A673 (cell line): ENCODE results near the gene CHCHD3. TPM values are rescaled to one million over a fixed set of nuclear protein-coding genes. Genes with fewer than 3 reads are reported as not detected.

Experiments
- BruUV-seq: library from RNA; stranded (reverse); fragments of 400-500 nt; replicated peaks from 2 replicates; lab custom pipeline; 2021; lab: Mats Ljungman, UMichigan
- CTCF ChIA-PET: fragments of 300-600 bp; sonication (Branson Sonifier 250); formaldehyde crosslinking; loops from one replicate; lab custom pipeline; 2022; ENCODE audit warnings: antibody characterized with exemption; lab: Charles Lee
- POLR2A ChIA-PET: fragments of 300-600 bp; sonication (Branson Sonifier 250); formaldehyde crosslinking; loops from one replicate; lab custom pipeline; 2022; ENCODE audit warnings: antibody characterized with exemption; ENCODE audit not compliant: low non-redundant PET; lab: Charles Lee
- DNase-seq: peaks from one replicate; pipeline ENCODE4 v3.0.0-alpha.2; 2015; ENCODE audit warnings: low spot score
- H3K27ac ChIP-seq: fragments of 200-600 bp; sonication (generic); 2 replicates; pipeline ENCODE4 v1.5.1; 2016; ENCODE audit warnings: mixed run types, low read depth, mild to moderate bottlenecking, mixed read lengths, antibody characterized with exemption, low read length; ENCODE audit not compliant: poor library complexity, severe bottlenecking
- H3K27me3 ChIP-seq: fragments of 200-600 bp; sonication (generic); replicated peaks from 2 replicates; pipeline ENCODE4 v1.6.1; 2017; ENCODE audit warnings: mixed run types, low read depth, mild to moderate bottlenecking, mixed read lengths, antibody characterized with exemption, low read length; ENCODE audit not compliant: insufficient read depth, poor library complexity
- H3K36me3 ChIP-seq: fragments of 200-600 bp; sonication (generic); 2 replicates; pipeline ENCODE4 v1.6.1; 2016; ENCODE audit warnings: mixed run types, mild to moderate bottlenecking, mixed read lengths, antibody characterized with exemption, low read length; ENCODE audit not compliant: insufficient read depth, poor library complexity, severe bottlenecking
- H3K4me1 ChIP-seq: fragments of 200-600 bp; sonication (generic); 2 replicates; pipeline ENCODE4 v1.6.1; 2017; ENCODE audit warnings: mixed run types, mild to moderate bottlenecking, mixed read lengths, antibody characterized with exemption, low read length; ENCODE audit not compliant: insufficient read depth, poor library complexity, severe bottlenecking
- H3K4me3 ChIP-seq: fragments of 200-600 bp; sonication (generic); 2 replicates; pipeline ENCODE4 v1.5.1; 2016; ENCODE audit warnings: low read depth, mixed run types, mild to moderate bottlenecking, mixed read lengths, low read length; ENCODE audit not compliant: poor library complexity, severe bottlenecking
- H3K9me3 ChIP-seq: fragments of 200-600 bp; sonication (generic); 2 replicates; pipeline ENCODE4 v1.6.1; 2016; ENCODE audit warnings: mixed run types, low read depth, mild to moderate bottlenecking, mixed read lengths, antibody characterized with exemption, low read length; ENCODE audit not compliant: poor library complexity, severe bottlenecking
- CTCF ChIP-seq: fragments of 300-800, 200-600 bp; sonication (generic); conservative IDR thresholded peaks from 2 replicates; pipeline ENCODE4 v1.5.1; 2017; ENCODE audit warnings: low read depth, mild to moderate bottlenecking, antibody characterized with exemption, low read length, moderate library complexity, mixed read lengths
- EZH2 ChIP-seq: fragments of 200-600 bp; sonication (generic); IDR thresholded peaks from 2 replicates; pipeline ENCODE4 v1.6.1; 2017; ENCODE audit warnings: borderline replicate concordance, low read depth, mild to moderate bottlenecking, mixed read lengths, antibody characterized with exemption, low read length; ENCODE audit not compliant: poor library complexity, severe bottlenecking
- intact Hi-C: fragments of 100-400 bp; cut with micrococcal nuclease; formaldehyde crosslinking; loops from one replicate; pipeline ENCODE4 v1.10.0; 2022; ENCODE audit not compliant: unreplicated experiment
- total RNA-seq: library from RNA; stranded (reverse); gene quantifications from 2 replicates; pipeline ENCODE4 v1.2.3, GENCODE V29; 2021

CHCHD3 gene
- total RNA-seq, 1 experiment from 2014 or later: 128 TPM

GRCh38 chr7:132760244-132760623 lies 321.7 kb downstream of the CHCHD3 start:
- no peak for TF ChIP-seq CTCF
- TF ChIP-seq EZH2: no peak
- ChIA-PET POLR2A (no interaction called here), CTCF (no interaction called here)
- intact Hi-C loops: no loop called here
- H3K4me1 ChIP-seq: no peaks in the 10 kb centered on the region
- no TSS peak for BruUV-seq
- no peak overlapping the region for H3K27ac ChIP-seq
- H3K36me3 ChIP-seq: no peaks in the 10 kb centered on the region
- H3K4me3 ChIP-seq: no peak overlapping the region
- no peaks in the 10 kb centered on the region for H3K9me3 ChIP-seq
- no peak for DNase-seq
- no peaks in the 10 kb centered on the region for H3K27me3 ChIP-seq

GRCh38 chr7:132759482-132760243 lies 322.2 kb downstream of the CHCHD3 start:
- CTCF ChIA-PET: interaction anchor here (0.5 to 0.6 kb wide), 2 partner anchors 182 to 473 kb away, joined by 5 to 10 read pairs; no protein-coding TSS in a partner anchor
- DNase-seq: no peak
- Histone ChIP-seq H3K36me3 (no peaks in the 10 kb centered on the region), H3K27me3 (no peaks in the 10 kb centered on the region), H3K4me1 (no peaks in the 10 kb centered on the region), H3K4me3 (no peak overlapping the region), H3K27ac (no peak overlapping the region), H3K9me3 (no peaks in the 10 kb centered on the region)
- intact Hi-C loops: no loop called here
- TF ChIP-seq EZH2 (no peak), CTCF (no peak)
- BruUV-seq: no TSS peak
- POLR2A ChIA-PET: no interaction called here

GRCh38 chr7:132758986-132759385 lies 322.9 kb downstream of the CHCHD3 start:
- POLR2A ChIA-PET: no interaction called here
- no peak for TF ChIP-seq EZH2
- no peak for TF ChIP-seq CTCF
- no peak for DNase-seq
- BruUV-seq: no TSS peak
- CTCF ChIA-PET: interaction anchor here (0.5 to 0.6 kb wide), 2 partner anchors 182 to 474 kb away, joined by 5 to 10 read pairs; no protein-coding TSS in a partner anchor
- Histone ChIP-seq H3K4me1 (no peaks in the 10 kb centered on the region), H3K27me3 (no peaks in the 10 kb centered on the region), H3K27ac (no peak overlapping the region), H3K4me3 (no peak overlapping the region), H3K9me3 (no peaks in the 10 kb centered on the region), H3K36me3 (no peaks in the 10 kb centered on the region)
- intact Hi-C loops: no loop called here
